ENCODE data around the gene DUSP22.

Gene DUSP22

DNA sequence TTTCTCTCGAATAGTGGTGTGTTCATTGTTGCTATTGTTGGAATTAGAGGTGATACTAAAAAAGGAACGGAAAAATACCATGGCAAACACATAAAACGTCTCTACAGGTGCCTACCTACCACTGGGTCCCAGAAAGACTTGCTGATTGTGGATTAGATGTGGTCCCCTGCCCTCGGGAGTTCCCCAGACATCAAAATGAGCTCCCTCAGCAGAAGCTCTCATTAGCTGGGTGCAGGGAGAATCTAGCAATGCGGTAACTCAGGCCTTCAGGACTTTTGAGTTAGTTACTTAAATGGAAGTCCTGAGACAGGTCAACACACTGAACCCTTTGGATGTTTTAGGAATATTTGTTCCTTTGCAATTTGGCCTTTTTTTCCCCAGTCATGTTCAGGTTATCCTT lies 105.3 kb downstream of the DUSP22 start:
- DNase-seq, result no peak

DNA sequence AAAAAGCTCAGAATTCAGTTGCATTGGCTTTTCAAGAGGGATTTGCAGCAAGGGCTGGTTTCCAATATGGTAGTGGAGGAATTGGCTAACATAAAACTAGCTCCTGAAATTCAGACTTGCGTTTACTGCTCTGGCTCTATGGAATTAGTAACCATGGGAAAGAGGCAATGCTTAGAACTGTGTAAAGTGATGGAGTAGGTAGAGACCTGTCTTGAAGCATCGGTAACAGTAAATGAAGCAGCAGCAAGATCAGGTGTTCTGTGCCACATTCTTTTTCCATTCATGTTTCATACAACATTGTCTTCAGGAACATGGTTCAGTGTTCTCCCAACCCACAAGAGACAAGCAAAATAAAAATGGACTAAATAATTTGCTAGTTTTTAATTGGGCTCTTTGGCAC lies 105.8 kb downstream of the DUSP22 start:
- no peak for DNase-seq

DNA sequence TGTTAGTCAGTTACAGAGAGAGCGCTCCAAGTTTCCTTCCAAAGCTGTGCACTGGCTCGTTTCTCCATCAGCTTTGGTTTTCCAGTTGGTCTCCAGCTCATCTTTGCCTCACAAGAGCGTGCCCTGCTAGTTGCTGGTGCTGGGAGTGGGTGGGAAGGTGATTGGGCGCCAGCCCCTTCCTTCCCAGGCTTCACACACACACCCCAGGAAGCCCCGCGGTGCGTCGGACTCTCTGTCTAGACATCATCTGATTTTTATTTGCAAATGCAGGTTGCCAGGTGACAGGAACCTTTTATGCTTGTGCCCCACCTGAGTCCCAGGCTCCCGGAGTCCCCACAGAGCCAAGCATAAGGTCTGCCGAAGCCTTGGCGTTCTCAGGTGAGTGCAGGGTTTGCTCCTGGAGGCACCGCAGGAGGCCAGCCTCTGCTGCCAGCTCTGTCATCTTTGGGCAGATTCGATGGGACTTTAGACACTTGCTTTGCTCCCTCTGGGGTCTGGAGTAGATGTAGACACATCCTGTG lies 106.3 kb downstream of the DUSP22 start:
- peak in 1 of 2 experiments; percentile 45 for DNase-seq

DNA sequence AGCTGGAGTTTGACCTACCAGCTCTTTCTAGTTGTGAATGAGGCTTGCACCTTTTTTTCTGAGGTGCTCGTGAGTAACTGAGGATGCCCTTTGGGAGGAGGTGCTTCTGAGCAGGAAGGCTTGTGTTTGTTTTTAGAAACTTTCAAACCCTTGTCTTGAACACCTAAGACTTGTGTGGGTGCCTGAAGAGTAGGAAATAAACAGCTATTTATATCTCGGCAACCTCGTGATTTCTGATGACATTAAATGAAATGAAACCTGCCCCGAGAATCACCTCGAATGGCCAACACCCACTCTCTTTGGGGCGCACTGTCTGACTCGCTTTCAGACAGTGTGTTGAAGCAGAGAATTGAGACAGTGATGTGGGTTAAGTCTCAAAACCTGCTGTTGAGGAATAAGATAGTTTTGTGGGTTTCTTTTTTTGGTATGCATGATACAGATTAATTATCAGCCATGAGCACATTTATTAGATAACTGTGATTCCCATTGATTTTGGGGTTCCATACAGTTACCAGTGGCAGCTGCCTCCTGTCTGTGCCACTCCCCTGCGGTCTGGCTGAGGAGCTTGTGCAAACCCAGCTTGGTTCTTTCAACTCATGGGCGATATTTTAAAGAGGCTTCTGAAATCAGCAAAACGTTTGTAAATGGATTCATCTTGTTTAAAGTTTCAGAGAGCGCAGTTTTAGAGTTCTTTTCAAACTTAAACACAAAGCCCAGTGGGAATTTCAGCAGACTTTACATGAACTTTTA lies 107.7 kb downstream of the DUSP22 start:
- DNase-seq, result peak; percentile 63

DNA sequence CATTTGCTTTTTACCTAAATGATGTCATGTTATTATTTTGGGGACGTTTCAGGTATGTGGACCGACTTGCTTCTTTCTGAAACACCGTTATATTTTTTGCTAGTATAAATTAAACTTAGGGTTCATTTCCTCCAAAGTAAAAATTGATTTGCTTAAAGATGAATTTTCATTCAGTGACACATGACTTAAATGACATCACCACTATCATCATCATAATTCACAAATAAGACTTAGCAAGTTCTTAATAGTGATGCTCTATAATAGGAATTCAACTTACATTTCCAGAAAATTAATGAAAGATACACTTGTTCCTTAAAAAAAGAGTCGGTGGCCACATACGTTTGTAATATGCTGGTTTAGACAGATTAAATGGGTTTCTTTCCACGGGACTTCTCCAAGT lies 108.5 kb downstream of the DUSP22 start:
- DNase-seq, result no peak
